Gastrocnemius medialis (tissue), 4 donors: ENCODE results near the gene ITIH4. TPM values are rescaled to one million over a fixed set of nuclear protein-coding genes. Genes with fewer than 3 reads are reported as not detected.

Experiments used
- ATAC-seq, 2 donors: fragments of 150-250 bp; one replicate each; pipeline ENCODE4 v1.9.1; 2016
- DNase-seq, 2 donors: peaks; one replicate each; pipeline ENCODE4 v3.0.0-alpha.2; 2019
- H3K27ac ChIP-seq, 4 donors: fragments of 200-600 bp; sonication (generic); 1 replicate in 1 of 4; 2 replicates in 3 of 4; pipeline ENCODE4 v1.5.1; 2016 to 2018; ENCODE audit warnings: mild to moderate bottlenecking in 2 of 4, moderate library complexity in 1 of 4
- H3K27me3 ChIP-seq, 3 donors: fragments of 200-600 bp; sonication (generic) in 2 of 3; 1 replicate in 1 of 3; 2 replicates in 2 of 3; pipeline versions ENCODE4 v1.5.1 to v1.6.0; 2016 to 2019; ENCODE audit warnings: mild to moderate bottlenecking in 1 of 3, moderate library complexity in 1 of 3
- H3K36me3 ChIP-seq, 2 donors: fragments of 200-600 bp; sonication (generic) in 1 of 2; one replicate each; pipeline ENCODE4 v1.5.1; 2017 to 2018
- H3K4me1 ChIP-seq, 2 donors: fragments of 200-600 bp; sonication (generic) in 1 of 2; one replicate each; pipeline ENCODE4 v1.5.1; 2016 to 2017; ENCODE audit warnings: mild to moderate bottlenecking in 2 of 2
- H3K4me3 ChIP-seq, 4 donors: fragments of 200-600 bp; sonication (generic) in 3 of 4; 1 replicate in 1 of 4; 2 replicates in 3 of 4; pipeline ENCODE4 v1.5.1; 2016 to 2019; ENCODE audit warnings: mild to moderate bottlenecking in 2 of 4
- H3K9me3 ChIP-seq, 3 donors: fragments of 200-600 bp; sonication (generic) in 2 of 3; 1 replicate in 1 of 3; 2 replicates in 2 of 3; pipeline ENCODE4 v1.5.1; 2016 to 2019
- POLR2A ChIP-seq, 2 donors: fragments of 450-650 bp; IDR thresholded peaks; one replicate each; pipeline ENCODE4 v1.6.1; 2017; ENCODE audit warnings: antibody characterized with exemption in 2 of 2, mild to moderate bottlenecking in 2 of 2, moderate library complexity in 2 of 2
- in situ Hi-C, 4 donors: fragments of 200-750 bp; cut with MboI; loops; one replicate each; pipeline versions ENCODE4 v1.15.0 to v1.8.0; 2017; ENCODE audit warnings: low sequenced_read_pairs in 4 of 4
- intact Hi-C: fragments of 100-400 bp; cut with DNase I; formaldehyde crosslinking; loops from one replicate; pipeline ENCODE4 v1.15.1; 2023; ENCODE audit warnings: low total_unique reads
- total RNA-seq, 4 donors: library from RNA; depleted of rRNA; stranded (reverse); fragments of >200 nt; gene quantifications; one replicate each; pipeline versions ENCODE4 v1.1.0 to v1.2.3, GENCODE V29; 2016
- TF ChIP-seq, protein P1 (sequence below), 5 experiments: fragments of 450-650 bp in 3 of 5; fragments of 200-600 bp in 2 of 5; sonication (generic) in 2 of 5; IDR thresholded peaks in 4 of 5; conservative IDR thresholded peaks in 1 of 5; 1 replicate in 4 of 5; 2 replicates in 1 of 5; pipeline ENCODE4 v1.5.1; 2016 to 2019; ENCODE audit warnings: antibody characterized with exemption in 5 of 5, mild to moderate bottlenecking in 3 of 5, moderate library complexity in 3 of 5

Gene ITIH4
- total RNA-seq, 4 donors from 2014 or later: 3.5 to 20.4 (median 12.7) TPM

- DNase-seq: peak in 1 of 2 donors; percentile 65
- in situ Hi-C loops: no loop called here
Measured at GRCh38 chr3:52842424-52842823, 12.0 kb upstream of the ITIH4 start.

GRCh38 chr3:52841981-52842340 is 11.5 kb upstream of the ITIH4 start:
- DNase-seq (peak in 1 of 2 donors; percentile 71), ATAC-seq (peak in 1 of 2 donors; percentile 25)
- Histone ChIP-seq H3K36me3 (no peaks in the 10 kb centered on the region), H3K4me1 (peaks cover 93 to 96% of the 10 kb centered on the region in 2 donors), H3K27ac (peak overlapping the region; percentile 96 to 98 (median 97)), H3K4me3 (peak overlapping the region in 1 of 4 donors; percentile 51), H3K27me3 (no peaks in the 10 kb centered on the region), H3K9me3 (no peaks in the 10 kb centered on the region)
- in situ Hi-C loops: no loop called here
- TF ChIP-seq, protein P1, sequence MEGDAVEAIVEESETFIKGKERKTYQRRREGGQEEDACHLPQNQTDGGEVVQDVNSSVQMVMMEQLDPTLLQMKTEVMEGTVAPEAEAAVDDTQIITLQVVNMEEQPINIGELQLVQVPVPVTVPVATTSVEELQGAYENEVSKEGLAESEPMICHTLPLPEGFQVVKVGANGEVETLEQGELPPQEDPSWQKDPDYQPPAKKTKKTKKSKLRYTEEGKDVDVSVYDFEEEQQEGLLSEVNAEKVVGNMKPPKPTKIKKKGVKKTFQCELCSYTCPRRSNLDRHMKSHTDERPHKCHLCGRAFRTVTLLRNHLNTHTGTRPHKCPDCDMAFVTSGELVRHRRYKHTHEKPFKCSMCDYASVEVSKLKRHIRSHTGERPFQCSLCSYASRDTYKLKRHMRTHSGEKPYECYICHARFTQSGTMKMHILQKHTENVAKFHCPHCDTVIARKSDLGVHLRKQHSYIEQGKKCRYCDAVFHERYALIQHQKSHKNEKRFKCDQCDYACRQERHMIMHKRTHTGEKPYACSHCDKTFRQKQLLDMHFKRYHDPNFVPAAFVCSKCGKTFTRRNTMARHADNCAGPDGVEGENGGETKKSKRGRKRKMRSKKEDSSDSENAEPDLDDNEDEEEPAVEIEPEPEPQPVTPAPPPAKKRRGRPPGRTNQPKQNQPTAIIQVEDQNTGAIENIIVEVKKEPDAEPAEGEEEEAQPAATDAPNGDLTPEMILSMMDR (IDR thresholded peaks at IDR 0.05 in 4 of 5, conservative IDR thresholded peaks at IDR 0.05 in 1 of 5): no peak
- peak; percentile 7 to 39 for TF ChIP-seq POLR2A (IDR thresholded peaks at IDR 0.05)
- intact Hi-C loops: loop anchor here (2.0 to 10.0 kb wide), 4 partner anchors 387 to 895 kb away; partner anchors contain the start of genes NISCH, TNNC1 and TWF2

More at GRCh38 chr3:52842424-52842823, 12.0 kb upstream of the ITIH4 start:
- H3K36me3 ChIP-seq: no peaks in the 10 kb centered on the region
- peak; percentile 7 to 9 for ATAC-seq
- H3K4me1 ChIP-seq: peaks cover 92 to 93% of the 10 kb centered on the region in 2 donors
- peak; percentile 18 to 19 for TF ChIP-seq POLR2A (IDR thresholded peaks at IDR 0.05)
- TF ChIP-seq, protein P1 (IDR thresholded peaks at IDR 0.05 in 4 of 5, conservative IDR thresholded peaks at IDR 0.05 in 1 of 5): no peak
- H3K27ac ChIP-seq: peak overlapping the region; percentile 96 to 98 (median 97)
- H3K9me3 ChIP-seq: no peaks in the 10 kb centered on the region
- intact Hi-C loops: loop anchor here (2.0 to 10.0 kb wide), 4 partner anchors 388 to 895 kb away; partner anchors contain the start of genes NISCH, TNNC1 and TWF2
- H3K4me3 ChIP-seq: no peak overlapping the region
- H3K27me3 ChIP-seq: no peaks in the 10 kb centered on the region

- in situ Hi-C loops: no loop called here
- H3K4me3 ChIP-seq: peak overlapping the region in 3 of 4 donors; percentile 29 to 51 (median 39)
- DNase-seq: peak; percentile 74 to 80
- TF ChIP-seq, protein P1 (IDR thresholded peaks at IDR 0.05 in 4 of 5, conservative IDR thresholded peaks at IDR 0.05 in 1 of 5): no peak
- peak; percentile 51 to 80 for TF ChIP-seq POLR2A (IDR thresholded peaks at IDR 0.05)
- intact Hi-C loops: loop anchor here (5.0 to 10.0 kb wide), 3 partner anchors 387 to 896 kb away; partner anchors contain the start of genes NISCH, TNNC1 and TWF2
- H3K9me3 ChIP-seq: no peaks in the 10 kb centered on the region
- peak overlapping the region; percentile 96 to 98 (median 97) for H3K27ac ChIP-seq
- no peaks in the 10 kb centered on the region for H3K36me3 ChIP-seq
- H3K4me1 ChIP-seq: peaks cover 93 to 96% of the 10 kb centered on the region in 2 donors
- ATAC-seq: peak; percentile 47 to 67
- no peaks in the 10 kb centered on the region for H3K27me3 ChIP-seq
Measured at GRCh38 chr3:52841211-52841980, 10.9 kb upstream of the ITIH4 start.

GRCh38 chr3:52839892-52840545 is 9.5 kb upstream of the ITIH4 start:
- no peak for ATAC-seq
- Histone ChIP-seq H3K36me3 (no peaks in the 10 kb centered on the region), H3K4me1 (peaks cover 95 to 96% of the 10 kb centered on the region in 2 donors), H3K4me3 (no peak overlapping the region), H3K9me3 (no peaks in the 10 kb centered on the region), H3K27me3 (no peaks in the 10 kb centered on the region), H3K27ac (peak overlapping the region; percentile 96 to 98 (median 97))
- in situ Hi-C loops: no loop called here
- no peak for DNase-seq
- TF ChIP-seq, protein P1 (IDR thresholded peaks at IDR 0.05 in 4 of 5, conservative IDR thresholded peaks at IDR 0.05 in 1 of 5): no peak
- no peak for TF ChIP-seq POLR2A (IDR thresholded peaks at IDR 0.05)
- intact Hi-C loops: loop anchor here (5.0 to 10.0 kb wide), 3 partner anchors 385 to 897 kb away; partner anchors contain the start of genes NISCH, TNNC1 and TWF2
